GM18511 (cell line): ENCODE data around the gene SLC16A5.
A peak's percentile ranks its signal among the peaks of the same experiment; 100 is the strongest.

ENCODE experiments used
- ATAC-seq: cut with Tn5 transposase; IDR thresholded peaks from one replicate; pipeline ENCODE4 v1.9.1; 2021; ENCODE audit warnings: mild to moderate bottlenecking, moderate library complexity; ENCODE audit not compliant: unreplicated experiment

Gene SLC16A5

GRCh38 chr17:75084039-75084660 lies 3.6 kb upstream of the SLC16A5 start:
- no peak for ATAC-seq

DNA sequence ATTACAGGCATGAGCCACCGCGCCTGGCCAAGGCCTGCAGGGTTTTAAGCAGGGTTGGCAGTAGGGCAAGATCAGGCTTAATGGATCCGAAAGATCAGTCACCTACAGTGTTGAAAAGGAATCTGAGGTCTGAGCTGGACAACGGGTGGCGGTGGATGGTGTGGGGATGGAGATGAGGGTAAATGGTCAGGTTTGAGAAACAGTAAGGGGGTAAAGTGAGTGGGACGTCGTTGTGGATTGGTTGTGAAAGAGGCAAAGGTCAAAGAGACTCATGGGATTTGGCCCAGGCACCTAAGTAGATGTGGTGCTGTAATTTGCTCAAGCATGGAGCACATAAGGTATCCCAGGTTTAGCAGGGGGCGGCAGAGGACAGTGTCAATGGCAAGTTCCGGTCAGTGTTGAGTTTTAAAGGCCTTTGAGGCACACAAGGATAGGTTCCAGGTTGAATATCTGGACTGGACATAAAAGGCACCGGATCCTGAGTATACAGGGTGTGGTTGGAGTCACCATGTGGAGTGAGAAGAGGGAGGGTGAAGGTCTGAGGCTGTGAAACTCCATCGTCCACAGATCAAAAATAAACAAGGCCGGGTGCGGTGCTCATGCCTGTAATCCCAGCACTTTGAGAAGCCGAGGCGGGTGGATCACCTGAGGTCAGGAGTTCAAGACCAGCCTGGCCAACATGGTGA lies 1.1 kb upstream of the SLC16A5 start:
- ATAC-seq: no peak

GRCh38 chr17:75087182-75087557 lies 584 bp upstream of the SLC16A5 start:
- no peak for ATAC-seq

- peak; percentile 17 for ATAC-seq
Observed at GRCh38 chr17:75088465-75089417, 987 bp downstream of the SLC16A5 start.

GRCh38 chr17:75090871-75091854 lies 3.4 kb downstream of the SLC16A5 start:
- no peak for ATAC-seq

- ATAC-seq: no peak
Observed at GRCh38 chr17:75091855-75092327, 4.1 kb downstream of the SLC16A5 start.

- ATAC-seq: no peak
Observed at GRCh38 chr17:75093548-75094158, 5.9 kb downstream of the SLC16A5 start.

GRCh38 chr17:75094871-75095399 lies 7.2 kb downstream of the SLC16A5 start:
- ATAC-seq: no peak

GRCh38 chr17:75096082-75096625 lies 8.4 kb downstream of the SLC16A5 start:
- no peak for ATAC-seq

DNA sequence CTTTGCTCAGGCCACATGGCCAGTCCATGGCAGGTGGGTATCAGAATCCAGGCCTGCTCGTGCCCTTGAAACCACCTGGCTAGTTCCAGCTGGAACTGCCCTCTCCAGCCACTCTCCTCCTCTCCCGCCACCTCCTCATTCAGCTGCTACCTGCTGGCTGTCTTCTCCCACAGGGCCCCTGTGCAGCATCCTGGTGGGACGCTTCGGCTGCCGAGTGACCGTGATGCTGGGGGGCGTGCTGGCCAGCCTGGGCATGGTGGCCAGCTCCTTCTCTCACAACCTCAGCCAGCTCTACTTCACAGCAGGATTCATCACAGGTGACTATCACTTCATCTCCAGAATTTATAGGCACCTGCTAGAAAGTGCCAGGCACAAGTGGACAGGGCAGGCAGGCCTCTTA lies 10.1 kb downstream of the SLC16A5 start:
- ATAC-seq: no peak

DNA sequence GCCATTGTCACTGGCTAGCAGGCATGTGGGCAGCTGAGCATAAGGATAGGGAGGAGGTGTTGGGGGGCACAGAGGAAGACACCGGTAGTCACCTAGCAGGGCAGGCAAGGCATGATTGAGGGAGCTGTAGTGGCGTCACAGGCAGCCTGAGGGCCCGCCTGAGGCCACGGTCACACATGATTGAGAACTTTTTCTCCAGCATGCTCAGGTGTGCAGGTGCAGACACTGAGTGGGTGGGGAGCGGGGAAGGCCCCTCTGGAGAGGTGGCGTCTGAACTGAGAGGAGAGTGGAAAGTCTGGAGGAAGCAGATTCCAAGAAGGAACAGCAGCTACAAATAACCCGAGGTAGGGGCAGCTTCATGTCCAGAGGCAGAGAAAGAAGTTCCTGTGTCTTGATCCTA lies 11.1 kb downstream of the SLC16A5 start:
- no peak for ATAC-seq

GRCh38 chr17:75099881-75100595 lies 12.3 kb downstream of the SLC16A5 start:
- no peak for ATAC-seq

DNA sequence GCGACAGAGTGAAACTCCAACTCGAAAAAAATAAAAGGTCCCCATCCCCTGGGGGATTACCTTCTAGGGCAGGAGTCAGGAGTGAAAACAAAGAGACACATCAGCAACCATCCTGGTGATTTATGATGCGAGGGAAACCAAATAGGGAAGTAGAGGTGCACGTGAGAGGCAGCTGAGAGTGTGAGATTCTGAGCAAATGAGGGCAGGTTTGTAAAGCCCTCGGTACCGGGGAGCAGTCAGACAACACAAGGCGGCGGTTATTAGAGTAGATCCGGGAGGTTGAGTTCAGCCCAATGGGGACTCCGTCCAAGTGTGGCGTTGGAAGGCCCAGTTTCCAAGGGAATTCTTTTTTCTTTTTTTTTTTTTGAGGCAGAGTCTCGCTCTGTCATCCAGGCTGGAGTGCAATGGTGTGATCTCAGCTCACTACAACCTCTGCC lies 14.6 kb downstream of the SLC16A5 start:
- no peak for ATAC-seq

DNA sequence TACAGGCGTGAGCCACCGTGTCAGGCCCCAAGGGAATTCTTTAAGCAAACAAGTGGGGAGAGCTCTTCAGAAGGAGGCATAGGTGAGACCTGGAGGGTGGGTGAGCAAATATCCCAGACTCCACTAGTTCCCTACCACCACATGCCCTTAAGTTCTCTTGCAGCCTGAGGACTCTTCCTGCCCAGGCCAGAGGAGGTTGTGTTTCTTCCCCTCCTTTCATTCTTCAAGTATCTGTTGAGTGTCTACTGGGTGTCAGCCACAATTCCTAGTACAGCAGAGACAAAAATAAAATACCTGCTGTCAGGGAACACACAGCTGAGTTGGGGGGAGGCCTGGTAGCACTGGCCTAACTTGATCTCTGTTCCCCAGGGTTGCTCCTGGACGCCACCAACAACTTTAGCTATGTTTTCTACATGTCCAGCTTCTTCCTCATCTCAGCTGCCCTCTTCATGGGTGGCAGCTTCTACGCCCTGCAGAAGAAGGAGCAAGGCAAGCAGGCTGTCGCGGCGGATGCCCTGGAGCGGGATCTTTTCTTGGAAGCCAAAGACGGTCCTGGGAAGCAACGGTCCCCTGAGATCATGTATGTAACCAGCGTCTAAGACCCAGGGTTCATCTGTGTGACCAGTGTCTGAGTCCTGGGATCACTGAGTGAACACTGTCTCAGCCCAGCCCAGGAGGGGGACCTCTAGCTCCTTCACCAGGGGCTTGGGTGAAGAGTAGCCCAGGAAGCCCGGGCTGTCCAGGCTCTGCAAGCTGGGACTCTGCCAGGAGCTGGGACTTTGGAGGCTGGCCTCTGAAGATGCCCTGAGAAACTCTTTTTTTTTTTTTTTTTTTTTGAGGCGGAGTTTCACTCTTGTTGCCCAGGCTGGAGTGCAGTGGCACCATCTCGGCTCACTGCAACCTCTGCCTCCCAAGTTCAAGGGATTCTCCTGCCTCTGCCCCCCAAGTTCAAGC lies 16.1 kb downstream of the SLC16A5 start:
- no peak for ATAC-seq

DNA sequence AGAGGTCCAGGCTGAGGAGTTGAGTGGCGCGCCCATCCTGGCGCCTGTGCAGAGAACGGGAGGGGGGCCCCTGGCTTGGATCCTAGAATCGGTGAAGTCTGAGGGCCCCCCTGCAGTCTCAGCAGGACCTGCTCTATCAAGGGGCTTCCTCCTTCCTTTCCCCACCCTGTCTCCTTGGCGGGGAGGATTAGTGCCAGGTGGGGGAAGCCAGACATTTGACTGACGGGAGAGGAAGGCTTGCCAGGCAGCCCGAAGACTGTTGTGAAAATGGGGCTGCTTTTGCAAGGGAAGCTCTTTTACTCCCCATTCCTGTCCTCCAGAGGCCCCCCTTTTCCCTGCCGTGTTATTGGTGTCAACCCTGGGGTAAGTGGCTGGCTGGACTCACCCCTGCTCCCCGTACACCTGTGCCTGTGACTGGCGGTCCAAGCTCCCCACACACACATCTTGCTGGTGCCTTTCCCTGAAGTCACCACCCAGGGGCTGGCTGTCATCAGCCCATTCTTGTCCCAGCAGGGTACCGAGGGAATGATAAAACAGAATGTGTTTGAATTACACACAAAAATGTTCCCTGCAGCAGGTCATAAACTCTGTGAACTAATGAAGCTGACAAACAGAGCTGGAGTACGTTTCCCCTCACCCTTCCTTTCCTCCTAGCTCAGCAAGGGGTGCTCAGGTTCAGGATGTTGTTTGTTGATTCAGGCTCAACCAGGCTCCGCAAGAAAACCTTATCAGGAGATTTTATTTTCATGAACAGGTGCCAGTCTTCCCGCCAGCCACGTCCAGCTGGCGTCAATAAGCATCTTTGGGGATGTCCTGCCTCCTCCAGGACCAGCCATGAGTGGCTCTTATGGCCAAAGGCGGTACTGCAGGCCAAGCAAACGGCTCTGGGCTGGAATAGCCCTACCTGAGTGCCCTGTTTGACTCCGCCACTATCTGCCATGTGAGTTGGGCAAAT lies 17.6 kb downstream of the SLC16A5 start:
- no peak for ATAC-seq

DNA sequence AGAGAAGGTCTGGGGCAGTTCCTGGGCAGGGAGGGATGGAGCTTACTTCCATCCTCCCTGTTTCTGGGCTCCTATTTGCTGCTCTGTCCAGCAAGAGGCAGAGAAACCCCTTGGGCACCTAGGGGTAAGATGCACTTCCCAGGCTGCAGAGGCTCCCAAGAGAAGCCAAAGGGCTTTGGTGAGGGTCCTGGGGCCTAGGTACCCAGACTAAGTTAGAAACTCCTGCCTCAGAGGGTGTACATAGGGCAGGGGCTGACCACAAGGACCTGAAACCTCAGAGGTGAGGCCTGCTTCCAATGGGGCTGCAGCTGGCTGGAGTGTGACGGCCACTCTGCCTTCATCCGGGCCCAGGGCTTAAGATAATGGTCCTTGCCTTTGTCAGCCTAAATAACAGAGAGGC lies 20.4 kb downstream of the SLC16A5 start:
- ATAC-seq: no peak

DNA sequence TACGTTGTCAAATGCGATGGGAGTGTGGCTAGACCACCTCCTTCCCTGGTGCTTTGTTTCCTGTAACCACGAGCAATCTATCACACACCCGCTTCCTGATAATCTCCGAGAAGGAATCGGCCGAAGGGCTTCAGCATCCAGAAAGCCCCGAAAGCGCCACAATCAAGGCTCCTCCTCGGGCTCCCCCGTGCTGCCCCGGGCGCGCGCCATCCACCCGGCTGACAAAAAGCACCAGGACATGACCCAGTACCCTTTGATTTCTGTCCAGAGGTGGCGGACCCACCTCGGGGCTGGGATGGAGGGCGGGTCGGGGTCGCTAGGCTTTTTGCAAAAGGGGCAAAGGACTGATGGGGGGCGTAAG lies 21.3 kb downstream of the SLC16A5 start:
- no peak for ATAC-seq
